Measurements from ENCODE around the gene RNF135. TPM values are rescaled to one million over a fixed set of nuclear protein-coding genes. Genes with fewer than 3 reads are reported as not detected.
A peak's percentile ranks its signal among the peaks of the same experiment; 100 is the strongest.

Gene RNF135
- total RNA-seq, 4 donors from 2014 or later: 18.2 to 22.3 (median 20.3) TPM

DNA sequence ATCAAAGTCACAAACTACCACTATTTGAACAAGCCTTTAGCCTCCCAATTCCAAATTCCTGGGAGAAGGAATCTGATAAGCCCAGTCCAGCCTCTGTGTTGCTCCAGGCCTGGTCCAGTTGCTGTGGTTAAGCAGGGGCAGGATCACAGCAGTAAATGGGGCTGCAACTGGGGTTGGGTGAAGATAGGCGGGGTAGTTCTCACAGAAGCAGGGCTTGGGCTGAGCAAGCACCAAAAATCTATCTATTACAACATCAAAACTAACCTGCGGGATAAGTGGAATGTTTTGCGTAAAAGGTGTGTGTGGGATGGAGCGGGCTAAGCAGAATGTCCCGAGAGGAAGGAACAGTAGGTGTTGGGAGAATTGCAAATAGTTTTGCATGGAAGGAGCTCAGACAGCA lies 23.0 kb upstream of the RNF135 start:
- H3K9me3 ChIP-seq: no peaks in the 10 kb centered on the region
- no peak overlapping the region for H3K27ac ChIP-seq
- 95 to 97% methylated on average over 4 of the region's 5 CpGs for WGBS, 2 donors (ENCODE audit: low coverage in 1 of 2)
- no peaks in the 10 kb centered on the region for H3K27me3 ChIP-seq
- no peaks in the 10 kb centered on the region for H3K36me3 ChIP-seq
- no peak overlapping the region for H3K4me3 ChIP-seq
- no peaks in the 10 kb centered on the region for H3K4me1 ChIP-seq
- no peak for ATAC-seq
- TF ChIP-seq POLR2A (IDR thresholded peaks at IDR 0.05) (no peak), POLR2AphosphoS5 (IDR thresholded peaks at IDR 0.05) (no peak), EP300 (IDR thresholded peaks at IDR 0.05) (no peak)
- TF ChIP-seq, protein P1, sequence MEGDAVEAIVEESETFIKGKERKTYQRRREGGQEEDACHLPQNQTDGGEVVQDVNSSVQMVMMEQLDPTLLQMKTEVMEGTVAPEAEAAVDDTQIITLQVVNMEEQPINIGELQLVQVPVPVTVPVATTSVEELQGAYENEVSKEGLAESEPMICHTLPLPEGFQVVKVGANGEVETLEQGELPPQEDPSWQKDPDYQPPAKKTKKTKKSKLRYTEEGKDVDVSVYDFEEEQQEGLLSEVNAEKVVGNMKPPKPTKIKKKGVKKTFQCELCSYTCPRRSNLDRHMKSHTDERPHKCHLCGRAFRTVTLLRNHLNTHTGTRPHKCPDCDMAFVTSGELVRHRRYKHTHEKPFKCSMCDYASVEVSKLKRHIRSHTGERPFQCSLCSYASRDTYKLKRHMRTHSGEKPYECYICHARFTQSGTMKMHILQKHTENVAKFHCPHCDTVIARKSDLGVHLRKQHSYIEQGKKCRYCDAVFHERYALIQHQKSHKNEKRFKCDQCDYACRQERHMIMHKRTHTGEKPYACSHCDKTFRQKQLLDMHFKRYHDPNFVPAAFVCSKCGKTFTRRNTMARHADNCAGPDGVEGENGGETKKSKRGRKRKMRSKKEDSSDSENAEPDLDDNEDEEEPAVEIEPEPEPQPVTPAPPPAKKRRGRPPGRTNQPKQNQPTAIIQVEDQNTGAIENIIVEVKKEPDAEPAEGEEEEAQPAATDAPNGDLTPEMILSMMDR (IDR thresholded peaks at IDR 0.05): no peak

DNA sequence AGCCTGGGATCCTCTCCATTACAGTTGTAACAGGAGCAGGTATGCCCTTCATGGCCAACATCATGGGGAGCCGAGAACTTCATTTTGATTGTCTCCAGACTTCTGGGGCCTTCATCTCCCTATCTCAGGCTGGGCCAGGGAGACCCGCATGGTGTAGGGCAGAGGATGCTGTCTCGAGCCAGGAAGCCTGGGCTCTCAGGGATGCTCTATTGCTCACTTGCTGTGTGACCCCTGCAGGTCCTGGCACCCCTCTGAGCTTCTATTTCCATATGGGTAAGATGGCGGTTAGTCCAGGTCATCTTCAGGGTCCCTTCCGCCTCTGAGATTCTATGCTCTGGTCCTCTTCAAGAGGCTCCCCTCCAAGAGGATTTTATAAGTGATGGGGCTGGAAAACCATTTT lies 20.6 kb upstream of the RNF135 start:
- TF ChIP-seq EP300 (IDR thresholded peaks at IDR 0.05): no peak
- no peak for TF ChIP-seq POLR2A (IDR thresholded peaks at IDR 0.05)
- TF ChIP-seq, protein P1 (IDR thresholded peaks at IDR 0.05): no peak
- no peak for TF ChIP-seq POLR2AphosphoS5 (IDR thresholded peaks at IDR 0.05)
- 93 to 100% methylated on average over 1 to 2 of the region's 5 CpGs for WGBS, 2 donors (ENCODE audit: low coverage in 1 of 2)
- H3K9me3 ChIP-seq: no peaks in the 10 kb centered on the region
- H3K27ac ChIP-seq: peak overlapping the region in 1 of 4 donors; percentile 24
- H3K27me3 ChIP-seq: no peaks in the 10 kb centered on the region
- H3K4me1 ChIP-seq: no peaks in the 10 kb centered on the region
- H3K36me3 ChIP-seq: no peaks in the 10 kb centered on the region
- ATAC-seq: no peak
- H3K4me3 ChIP-seq: no peak overlapping the region

DNA sequence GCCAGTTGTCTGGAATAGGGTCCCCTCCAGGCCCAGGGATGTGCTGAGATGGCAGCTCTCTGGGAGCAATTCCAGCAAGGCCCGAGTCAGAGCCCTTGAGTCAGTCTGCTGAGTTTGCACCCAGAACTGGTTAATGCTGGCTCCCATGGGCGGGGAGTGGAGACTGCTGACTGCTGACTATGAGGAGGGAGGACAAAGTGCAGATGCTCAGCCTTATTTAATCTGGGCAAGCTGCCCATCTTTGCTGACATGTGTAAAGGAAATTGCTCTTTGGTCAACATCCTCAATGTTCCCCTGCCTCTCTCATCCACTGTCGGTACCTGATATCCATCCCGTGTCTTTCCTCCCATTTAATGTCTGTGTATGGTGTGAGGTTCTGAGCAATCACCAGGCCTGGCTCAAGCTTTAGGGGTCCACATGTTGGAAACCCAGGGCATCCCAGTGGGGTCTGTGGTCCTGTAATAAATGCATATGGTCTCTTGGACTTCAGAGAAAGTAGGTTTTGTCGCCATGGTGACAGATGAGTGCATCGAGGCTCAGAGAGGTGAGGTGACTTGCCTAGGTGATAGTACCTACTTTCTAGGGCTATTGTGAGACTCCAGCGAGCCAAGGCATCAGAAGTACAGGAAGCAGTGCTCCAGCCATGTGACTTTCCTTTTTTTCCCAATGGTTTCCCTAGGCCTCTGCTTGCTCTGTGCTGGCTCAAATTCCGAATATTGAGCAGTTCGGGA lies 20.0 kb upstream of the RNF135 start:
- 55 to 69% methylated on average over 3 to 7 of the region's 9 CpGs for WGBS, 2 donors (ENCODE audit: low coverage in 1 of 2)
- peak overlapping the region in 1 of 4 donors; percentile 24 for H3K27ac ChIP-seq
- TF ChIP-seq POLR2AphosphoS5 (IDR thresholded peaks at IDR 0.05) (no peak), POLR2A (IDR thresholded peaks at IDR 0.05) (no peak), EP300 (IDR thresholded peaks at IDR 0.05) (no peak)
- TF ChIP-seq, protein P1 (IDR thresholded peaks at IDR 0.05): no peak

DNA sequence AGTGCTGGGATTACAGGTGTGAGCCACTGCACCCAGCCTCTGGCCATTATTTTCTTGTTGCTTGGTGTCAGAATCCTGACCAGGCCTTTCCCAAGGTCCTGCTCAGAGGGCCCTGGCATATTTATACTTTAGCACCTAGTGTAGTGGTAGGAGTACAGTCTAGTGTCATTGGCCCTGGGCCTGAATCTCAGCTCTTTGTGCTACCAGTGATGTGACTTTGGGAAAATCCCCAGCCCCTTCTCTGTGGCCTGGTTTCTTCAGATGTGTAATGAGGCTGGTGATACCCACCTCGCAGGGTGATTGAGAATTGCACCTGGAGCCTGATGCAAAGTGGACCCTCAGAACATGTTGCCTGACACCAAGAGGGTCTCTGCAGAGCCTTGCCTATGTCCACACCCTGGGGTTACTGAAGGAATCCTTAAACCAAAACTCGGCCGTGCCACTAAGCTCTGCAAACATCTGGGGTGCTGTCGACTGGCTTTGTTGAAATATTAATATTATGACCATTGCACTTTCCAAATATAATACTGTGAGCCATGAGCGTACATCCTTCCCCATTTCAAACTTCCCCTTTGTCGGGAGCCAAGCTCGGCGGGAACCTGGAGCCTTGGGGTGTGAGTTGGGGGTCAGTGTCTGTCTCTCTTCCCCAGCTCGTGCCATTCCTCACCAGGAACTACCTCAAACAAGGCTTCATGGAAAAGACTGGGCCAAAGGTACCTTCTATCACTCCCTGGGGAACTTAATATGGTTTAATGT lies 18.0 kb upstream of the RNF135 start:
- Histone ChIP-seq H3K4me3 (no peak overlapping the region), H3K4me1 (peaks cover 0 to 15% (median 3%) of the 10 kb centered on the region in 3 donors), H3K27ac (peak overlapping the region in 1 of 4 donors; percentile 48), H3K27me3 (no peaks in the 10 kb centered on the region), H3K36me3 (no peaks in the 10 kb centered on the region), H3K9me3 (no peaks in the 10 kb centered on the region)
- no peak for ATAC-seq
- TF ChIP-seq POLR2A (IDR thresholded peaks at IDR 0.05) (no peak), EP300 (IDR thresholded peaks at IDR 0.05) (no peak), POLR2AphosphoS5 (IDR thresholded peaks at IDR 0.05) (no peak)
- TF ChIP-seq, protein P1 (IDR thresholded peaks at IDR 0.05): no peak
- 85 to 87% methylated on average over 6 of the region's 9 CpGs for WGBS, 2 donors (ENCODE audit: low coverage in 1 of 2)

More for the DNA sequence above, 20.0 kb upstream of the RNF135 start:
- Histone ChIP-seq H3K9me3 (no peaks in the 10 kb centered on the region), H3K36me3 (no peaks in the 10 kb centered on the region), H3K4me3 (no peak overlapping the region), H3K4me1 (no peaks in the 10 kb centered on the region), H3K27me3 (no peaks in the 10 kb centered on the region)
- ATAC-seq: peak; percentile 79
